HK-2 (cell line): ENCODE results near the gene JCHAIN.
"Not testable (repeated sequence)": the region's sequence is repeated elsewhere in the genome, so short reads cannot be mapped to it uniquely, and the experiment has no call there.

Experiments
- DNase-seq: peaks from one replicate; pipeline ENCODE4 v3.0.0-alpha.2; 2018; ENCODE audit not compliant: unreplicated experiment

JCHAIN gene

GRCh38 chr4:70666369-70666768, at the start of gene JCHAIN:
Gene JCHAIN, minus strand, starts transcription at chr4:70666508. Its CDS starts 18 bp downstream, at chr4:70666490.
- no peak for DNase-seq

- no peak for DNase-seq
These were observed 48.8 kb upstream of the JCHAIN start for GRCh38 chr4:70715097-70715496.

GRCh38 chr4:70714079-70714887, 48.0 kb upstream of the JCHAIN start:
- DNase-seq, result no peak

GRCh38 chr4:70713453-70714078, 47.3 kb upstream of the JCHAIN start:
- DNase-seq, result no peak

DNA sequence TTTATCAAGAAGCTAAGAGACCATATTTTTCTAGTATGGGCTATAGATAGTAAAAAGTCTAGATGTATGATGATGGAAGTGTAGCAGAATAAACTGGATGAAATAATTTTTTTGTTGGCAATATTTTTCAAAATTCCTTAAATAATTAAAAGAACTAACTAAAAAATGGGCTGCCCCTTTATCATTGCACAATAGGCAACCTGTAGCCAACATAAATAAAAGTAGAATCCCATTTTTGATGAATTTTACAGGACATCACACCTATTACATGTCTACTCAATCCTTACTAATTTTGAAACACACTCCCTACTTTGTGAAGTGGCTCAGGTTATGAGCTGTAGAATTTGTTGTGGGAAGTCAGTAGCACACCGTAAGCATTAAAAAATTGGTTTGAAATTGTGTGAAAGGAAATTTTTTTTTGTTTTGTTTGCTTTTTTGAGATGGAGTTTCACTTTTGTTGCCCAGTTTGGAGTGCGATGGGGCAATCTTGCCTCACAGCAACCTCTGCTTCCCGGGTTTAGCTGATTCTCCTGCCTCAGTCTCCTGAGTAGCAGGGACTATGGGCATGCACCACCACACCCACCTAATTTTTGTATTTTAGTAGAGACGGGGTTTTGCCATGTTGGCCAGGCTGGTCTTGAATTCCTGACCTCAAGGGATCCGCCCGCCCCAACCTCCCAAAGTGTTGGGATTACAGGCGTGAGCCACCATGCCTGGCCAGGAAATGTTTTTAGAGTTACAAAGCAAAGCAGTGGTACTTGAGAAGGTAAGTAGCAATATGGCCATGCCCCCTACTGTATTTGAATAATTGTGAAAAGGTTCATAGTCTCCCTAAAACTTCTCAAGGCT, 46.5 kb upstream of the JCHAIN start:
- DNase-seq, result no peak

DNA sequence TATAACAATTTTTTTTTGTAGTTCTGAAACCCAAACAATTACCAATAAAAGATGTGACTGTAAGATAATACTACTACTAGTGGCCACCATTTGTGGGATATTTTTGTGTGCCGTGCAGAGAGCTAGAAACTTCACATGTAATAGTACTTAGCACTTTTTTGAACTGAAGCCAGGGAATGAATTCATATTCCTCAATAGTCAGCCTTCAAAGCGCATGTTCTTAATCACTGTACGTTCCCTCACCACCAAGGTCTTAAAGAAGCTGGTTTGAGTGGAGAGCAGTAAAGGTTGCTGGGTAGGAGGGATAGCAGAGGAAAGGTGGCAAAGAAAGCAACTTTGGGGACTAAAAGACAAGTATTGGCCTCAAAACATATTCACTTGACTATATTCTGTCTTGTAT, 45.8 kb upstream of the JCHAIN start:
- DNase-seq, result no peak

GRCh38 chr4:70711599-70711998, 45.3 kb upstream of the JCHAIN start:
- DNase-seq, result no peak

GRCh38 chr4:70709611-70710205, 43.4 kb upstream of the JCHAIN start:
- no peak for DNase-seq

DNA sequence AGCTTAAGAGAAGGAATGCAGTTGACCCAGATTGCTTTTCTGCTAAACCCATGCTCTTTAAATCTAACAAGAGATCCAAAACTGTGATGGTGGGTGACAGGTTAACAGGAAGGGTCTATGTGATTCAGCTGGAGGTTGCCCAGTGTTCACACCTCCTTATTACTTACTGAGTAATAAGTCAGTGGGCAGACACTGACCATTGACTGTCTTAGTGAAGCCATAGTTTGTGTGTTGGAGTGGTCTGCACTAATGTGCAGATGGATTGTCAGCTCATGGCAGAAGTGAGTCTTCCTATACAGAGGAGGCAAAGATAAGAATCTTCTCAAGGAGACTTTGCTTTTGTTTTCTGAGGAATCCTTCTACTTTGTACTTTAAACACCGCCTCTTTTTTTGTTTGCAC, 40.2 kb upstream of the JCHAIN start:
- no peak for DNase-seq

DNA sequence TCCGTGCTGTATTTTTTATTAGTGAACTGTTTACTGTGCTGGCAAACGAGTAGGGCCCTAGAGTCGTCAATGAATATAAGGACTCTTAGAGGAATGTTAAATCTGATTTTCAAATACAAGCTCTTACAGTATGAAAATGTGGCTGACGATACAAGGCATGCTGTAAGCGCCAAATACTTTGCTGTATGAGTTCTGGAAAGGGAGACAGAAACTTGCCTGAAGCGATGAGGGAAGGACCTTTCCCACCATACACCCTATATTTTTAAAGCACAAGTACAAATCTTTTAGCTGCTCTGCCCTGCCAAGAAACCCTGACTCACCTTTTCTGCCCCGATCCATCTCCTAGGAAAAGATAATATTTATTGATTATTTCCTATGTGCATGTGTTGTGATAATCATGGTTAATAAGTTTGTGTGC, 39.7 kb upstream of the JCHAIN start:
- DNase-seq, result no peak

DNA sequence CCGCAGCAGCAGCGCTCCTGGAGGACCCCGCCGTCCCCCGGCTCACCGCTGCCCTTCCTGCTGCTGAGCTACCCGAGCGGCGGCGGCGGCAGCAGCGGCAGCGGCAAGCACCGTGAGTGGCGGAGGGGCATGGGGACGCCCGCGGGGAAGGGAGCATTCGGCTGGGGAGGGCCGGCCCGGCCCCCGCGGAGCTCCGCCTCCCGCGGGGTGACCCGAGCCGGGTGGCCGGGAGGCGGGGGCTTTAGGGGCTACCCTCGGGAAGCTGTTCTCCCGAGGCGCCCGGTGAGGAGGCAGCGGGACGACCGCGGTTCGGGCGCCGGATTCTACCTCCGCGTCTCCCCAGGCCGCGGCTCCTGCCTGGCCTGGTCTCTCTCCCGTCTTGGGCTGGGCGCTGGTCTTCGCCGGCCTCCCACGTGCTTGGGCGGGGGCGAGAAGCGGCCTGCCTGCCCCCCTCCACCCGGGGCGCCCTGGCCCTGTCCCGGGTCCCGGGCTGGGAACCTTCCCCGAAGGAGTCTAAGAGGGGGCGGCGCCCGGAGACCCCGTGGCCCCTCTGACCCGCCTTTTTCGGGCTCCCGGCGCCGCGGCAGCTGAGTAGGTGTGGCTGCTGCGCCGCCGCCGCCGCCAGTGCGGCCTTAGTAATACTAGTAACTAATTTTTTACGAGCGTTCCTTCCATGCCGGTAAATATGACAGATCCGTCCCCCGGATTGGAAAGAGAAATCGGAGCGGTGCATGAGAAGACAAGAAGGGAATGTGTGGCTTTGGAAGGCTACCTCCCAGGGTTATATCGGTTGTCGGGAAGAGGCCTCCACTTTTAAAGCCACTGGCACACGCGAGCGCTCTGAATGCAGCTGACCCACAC, 39.1 kb upstream of the JCHAIN start:
- DNase-seq, result peak; percentile 75

GRCh38 chr4:70704931-70705182, 38.5 kb upstream of the JCHAIN start:
- DNase-seq, result no peak

DNA sequence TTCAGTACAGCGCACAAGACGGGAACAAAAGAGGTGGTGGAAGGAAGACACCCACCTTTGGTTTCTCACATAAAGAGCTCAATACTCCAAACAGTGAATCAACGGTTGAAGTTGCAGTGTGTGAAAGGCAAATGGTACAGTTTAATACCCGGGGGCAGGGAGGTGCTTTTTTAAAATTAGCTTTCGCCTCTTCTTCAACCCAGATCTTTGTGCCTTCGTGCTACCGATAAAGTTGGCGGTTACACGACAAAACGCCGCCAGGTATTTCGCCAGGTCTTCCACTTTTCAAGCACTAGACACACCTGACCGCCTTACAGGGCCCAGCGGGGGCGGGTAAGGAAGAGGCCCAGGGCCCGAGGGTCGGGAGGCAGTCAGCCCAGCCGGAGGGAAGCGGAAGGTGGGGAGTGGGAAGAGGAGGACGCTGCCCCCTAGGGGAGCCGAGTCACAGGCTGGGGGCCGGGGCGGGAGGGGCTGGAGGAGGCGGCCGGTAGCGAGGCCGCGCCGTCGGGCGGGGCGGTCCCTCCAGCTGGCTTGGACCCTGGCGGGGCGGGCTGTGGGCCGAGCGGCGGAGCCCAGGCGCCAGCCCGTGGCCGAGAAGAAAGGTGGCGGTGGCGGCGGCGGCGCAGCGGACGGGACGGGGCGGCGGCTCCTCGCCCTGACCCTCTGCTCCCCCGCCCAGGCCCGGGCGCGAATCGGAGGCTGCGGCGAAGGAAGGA, 38.1 kb upstream of the JCHAIN start:
- DNase-seq, result peak; percentile 83

- no peak for DNase-seq
These were observed 37.4 kb upstream of the JCHAIN start for GRCh38 chr4:70703619-70704214.

- DNase-seq, result not testable (repeated sequence)
These were observed 36.3 kb upstream of the JCHAIN start for GRCh38 chr4:70702592-70702991.

DNA sequence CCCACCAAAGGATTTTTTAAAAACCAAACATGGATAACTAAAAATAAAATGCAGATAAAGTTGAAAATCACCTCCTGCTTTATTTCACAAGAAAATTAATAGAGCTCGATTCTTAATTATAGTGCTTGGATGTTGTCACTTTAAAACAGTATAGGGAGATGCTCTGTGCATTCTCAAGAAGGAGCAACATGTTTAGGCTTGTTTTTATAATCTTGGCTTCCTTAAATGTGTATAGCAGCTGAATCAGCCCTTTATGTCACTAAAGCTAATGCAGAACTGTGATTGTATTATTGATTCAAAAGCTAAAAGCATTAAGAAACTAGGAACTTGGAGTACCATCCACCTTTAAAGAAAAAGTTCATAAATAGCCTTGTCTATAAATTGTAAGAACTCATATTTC, 35.0 kb upstream of the JCHAIN start:
- no peak for DNase-seq

DNA sequence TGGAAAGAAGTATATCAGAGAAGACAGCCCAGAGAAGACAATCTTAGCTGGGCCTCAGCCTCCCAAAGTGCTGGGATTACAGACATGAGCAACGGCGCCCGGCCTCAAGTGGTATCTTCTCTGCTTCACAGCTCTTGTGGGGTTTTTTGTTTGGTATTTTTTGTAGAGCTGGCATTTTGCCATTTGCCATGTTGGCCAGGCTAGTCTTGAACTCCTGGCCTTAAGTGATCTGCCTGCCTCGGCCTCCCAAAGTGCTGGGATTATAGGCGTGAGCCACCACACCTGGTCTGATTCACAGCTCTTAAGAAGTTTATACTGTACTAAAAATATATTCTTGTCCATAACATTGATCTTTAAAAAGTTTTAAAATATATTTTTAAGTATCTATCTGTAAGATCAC, 34.4 kb upstream of the JCHAIN start:
- DNase-seq, result no peak

- not testable (repeated sequence) for DNase-seq
These were observed 32.1 kb upstream of the JCHAIN start for GRCh38 chr4:70698435-70698834.

GRCh38 chr4:70694633-70695032, 28.3 kb upstream of the JCHAIN start:
- not testable (repeated sequence) for DNase-seq

DNA sequence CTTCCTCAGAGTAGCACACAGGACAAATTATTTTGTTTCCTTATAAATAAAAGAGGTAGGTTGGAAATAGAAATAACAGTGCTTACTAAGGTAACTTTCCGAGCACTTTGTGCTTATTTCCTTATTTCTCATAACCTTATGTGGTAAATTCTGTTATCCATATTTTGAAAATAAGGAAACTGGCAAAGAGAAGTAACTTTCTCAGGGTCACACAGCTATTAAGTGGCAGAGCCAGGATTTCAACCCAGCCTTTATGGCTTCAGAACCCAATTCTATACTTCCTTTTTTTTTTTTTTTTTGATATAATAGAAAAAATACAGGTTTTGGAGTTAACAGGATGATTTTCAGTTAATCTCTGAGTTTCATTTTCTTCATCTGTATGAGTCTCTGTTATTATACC, 25.4 kb upstream of the JCHAIN start:
- no peak for DNase-seq
